MCF 10A (cell line): Measurements from ENCODE around the gene B3GNT5. TPM values are rescaled to one million over a fixed set of nuclear protein-coding genes. Genes with fewer than 3 reads are reported as not detected.

Source experiments
- BruUV-seq: library from RNA; stranded (reverse); fragments of 400-500 nt; replicated peaks from 2 replicates; lab custom pipeline; 2021; lab: Mats Ljungman, UMichigan
- CTCF ChIA-PET: fragments of 300-600 bp; sonication (Branson Sonifier 250); formaldehyde crosslinking; extraction: SDS; loops from one replicate; lab custom pipeline; 2021; ENCODE audit warnings: antibody characterized with exemption, inconsistent platforms; lab: Yijun Ruan, JAX
- POLR2A ChIA-PET: fragments of 300-600, 350-650 bp; sonication (Branson Sonifier 250); formaldehyde crosslinking; extraction: SDS; loops from one replicate; lab custom pipeline; 2020; ENCODE audit warnings: antibody characterized with exemption, inconsistent platforms; lab: Yijun Ruan, JAX
- DNase-seq: peaks from one replicate; pipeline ENCODE4 v3.0.0-alpha.2; 2018; ENCODE audit not compliant: unreplicated experiment
- H3K27ac Mint-ChIP-seq: one replicate; pipeline ENCODE4 v1.8.0; 2022; ENCODE audit warnings: mild to moderate bottlenecking, low read depth, mixed read lengths; ENCODE audit not compliant: unreplicated experiment
- H3K27me3 Mint-ChIP-seq: one replicate; pipeline ENCODE4 v1.8.0; 2022; ENCODE audit warnings: mixed read lengths; ENCODE audit not compliant: insufficient read depth, unreplicated experiment
- H3K36me3 Mint-ChIP-seq: one replicate; pipeline ENCODE4 v1.8.0; 2022; ENCODE audit warnings: mild to moderate bottlenecking, moderate library complexity, mixed read lengths; ENCODE audit not compliant: insufficient read depth, unreplicated experiment
- H3K4me1 Mint-ChIP-seq: one replicate; pipeline ENCODE4 v1.8.0; 2022; ENCODE audit warnings: mixed read lengths; ENCODE audit not compliant: insufficient read depth, unreplicated experiment
- H3K4me3 Mint-ChIP-seq: one replicate; pipeline ENCODE4 v1.8.0; 2022; ENCODE audit warnings: mild to moderate bottlenecking, moderate library complexity, mixed read lengths; ENCODE audit not compliant: unreplicated experiment
- H3K9me3 Mint-ChIP-seq: one replicate; pipeline ENCODE4 v1.8.0; 2022; ENCODE audit warnings: mixed read lengths; ENCODE audit not compliant: unreplicated experiment
- CTCF ChIP-seq: fragments of 200-600 bp; IDR thresholded peaks from one replicate; pipeline ENCODE4 v1.8.0; 2022; ENCODE audit warnings: antibody characterized with exemption, mild to moderate bottlenecking; ENCODE audit not compliant: unreplicated experiment
- intact Hi-C: fragments of 100-400 bp; cut with micrococcal nuclease; formaldehyde crosslinking; loops from 2 replicates; pipeline ENCODE4 v1.14.1; 2022
- total RNA-seq: library from RNA; stranded (reverse); gene quantifications from 2 replicates; pipeline ENCODE4 v1.2.3, GENCODE V29; 2022

B3GNT5 gene
- total RNA-seq, 1 experiment from 2014 or later, result 80.1 TPM

- no peak for DNase-seq
- Mint-ChIP-seq H3K36me3 (no peaks in the 10 kb centered on the region), H3K27ac (no peak overlapping the region), H3K27me3 (no peaks in the 10 kb centered on the region), H3K9me3 (no peaks in the 10 kb centered on the region), H3K4me1 (no peaks in the 10 kb centered on the region), H3K4me3 (no peak overlapping the region)
- CTCF ChIA-PET, result interaction anchor here (0.7 kb wide), 1 partner anchor 134 kb away, joined by 4 read pairs; no protein-coding TSS in a partner anchor
- TF ChIP-seq CTCF, result no peak
- POLR2A ChIA-PET, result interaction anchor here (1.3 kb wide), 2 partner anchors 8 to 62 kb away, joined by 3 to 5 read pairs; no protein-coding TSS in a partner anchor
- no TSS peak for BruUV-seq
- intact Hi-C loops, result no loop called here
These were observed 56.2 kb downstream of the B3GNT5 start for GRCh38 chr3:183309276-183309675.

DNA sequence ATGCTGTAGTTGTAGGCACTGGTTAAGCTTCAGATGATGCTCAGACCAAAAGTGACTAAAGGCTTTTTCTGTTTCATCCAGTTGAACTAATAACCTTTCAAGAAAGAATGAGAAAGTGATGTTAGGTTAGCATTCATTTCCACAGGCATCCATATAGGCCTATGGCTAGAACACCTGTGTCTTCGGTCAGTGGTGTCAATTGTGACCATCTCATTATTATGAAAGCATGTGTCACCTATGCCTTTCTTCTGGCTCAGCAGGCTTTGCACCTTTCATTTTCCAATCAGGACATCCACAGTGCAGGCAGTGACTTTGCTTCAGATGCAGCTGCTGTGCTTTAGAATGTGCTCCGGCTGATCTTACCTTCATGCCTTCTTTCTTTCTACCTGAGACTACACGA is 57.9 kb downstream of the B3GNT5 start:
- BruUV-seq, result no TSS peak
- H3K4me1 Mint-ChIP-seq, result no peaks in the 10 kb centered on the region
- no peaks in the 10 kb centered on the region for H3K27me3 Mint-ChIP-seq
- ChIA-PET POLR2A (interaction anchor here (1.1 to 1.4 kb wide), 2 partner anchors 12 to 60 kb away, joined by 3 to 6 read pairs; no protein-coding TSS in a partner anchor), CTCF (interaction anchor here (0.6 kb wide), 1 partner anchor 13 kb away, joined by 4 read pairs; no protein-coding TSS in a partner anchor)
- intact Hi-C loops, result no loop called here
- H3K4me3 Mint-ChIP-seq, result no peak overlapping the region
- H3K9me3 Mint-ChIP-seq, result no peaks in the 10 kb centered on the region
- no peak for TF ChIP-seq CTCF
- no peaks in the 10 kb centered on the region for H3K36me3 Mint-ChIP-seq
- H3K27ac Mint-ChIP-seq, result no peak overlapping the region
- DNase-seq, result no peak

GRCh38 chr3:183312433-183312832 is 59.4 kb downstream of the B3GNT5 start:
- no peak for TF ChIP-seq CTCF
- H3K4me1 Mint-ChIP-seq, result peaks cover 4% of the 10 kb centered on the region
- no peak for DNase-seq
- no TSS peak for BruUV-seq
- H3K27me3 Mint-ChIP-seq, result no peaks in the 10 kb centered on the region
- intact Hi-C loops, result no loop called here
- ChIA-PET CTCF (interaction anchor here (1.3 kb wide), 1 partner anchor 21 kb away, joined by 3 read pairs; no protein-coding TSS in a partner anchor), POLR2A (interaction anchor here (1.5 to 1.6 kb wide), 2 partner anchors 12 to 46 kb away, joined by 4 read pairs; no protein-coding TSS in a partner anchor)
- no peak overlapping the region for H3K27ac Mint-ChIP-seq
- H3K9me3 Mint-ChIP-seq, result no peaks in the 10 kb centered on the region
- H3K36me3 Mint-ChIP-seq, result no peaks in the 10 kb centered on the region
- H3K4me3 Mint-ChIP-seq, result no peak overlapping the region

DNA sequence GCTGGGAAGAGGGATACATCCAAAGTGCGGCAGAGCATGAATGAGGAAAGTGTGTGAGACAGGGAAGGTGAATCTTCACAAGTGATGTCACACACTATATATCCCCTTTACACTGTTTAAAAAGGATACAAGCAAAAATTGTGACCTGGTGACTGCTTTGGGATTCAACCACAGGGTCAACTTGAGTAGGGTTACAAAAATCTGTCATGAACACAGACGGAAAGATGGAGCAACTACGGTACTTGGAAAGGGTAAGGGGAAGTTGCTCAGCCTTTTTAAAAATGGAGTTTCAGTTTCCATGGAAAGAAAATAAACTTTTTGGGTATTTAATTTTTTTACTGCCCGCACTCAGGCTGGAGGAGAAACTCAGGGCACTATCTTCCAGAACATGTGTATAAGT is 60.3 kb downstream of the B3GNT5 start:
- H3K4me3 Mint-ChIP-seq, result no peak overlapping the region
- peaks cover 6% of the 10 kb centered on the region for H3K36me3 Mint-ChIP-seq
- POLR2A ChIA-PET, result interaction anchor here (0.6 to 1.6 kb wide), 3 partner anchors 9 to 38 kb away, joined by 3 to 5 read pairs (median 4); no protein-coding TSS in a partner anchor
- H3K4me1 Mint-ChIP-seq, result peaks cover 12% of the 10 kb centered on the region
- TF ChIP-seq CTCF, result no peak
- no peaks in the 10 kb centered on the region for H3K27me3 Mint-ChIP-seq
- no peak for DNase-seq
- H3K9me3 Mint-ChIP-seq, result no peaks in the 10 kb centered on the region
- CTCF ChIA-PET, result no interaction called here
- no peak overlapping the region for H3K27ac Mint-ChIP-seq
- intact Hi-C loops, result no loop called here
- BruUV-seq, result no TSS peak
